IPS-11a (cell line): ENCODE results near the gene NUDT4B.
"Not testable (repeated sequence)": the region's sequence is repeated elsewhere in the genome, so short reads cannot be mapped to it uniquely, and the experiment has no call there.

Source experiments
- H3K4me3 ChIP-seq: one replicate; pipeline ENCODE4 v1.5.1; 2013; ENCODE audit warnings: low read depth, low read length, control low read depth

Gene NUDT4B

DNA sequence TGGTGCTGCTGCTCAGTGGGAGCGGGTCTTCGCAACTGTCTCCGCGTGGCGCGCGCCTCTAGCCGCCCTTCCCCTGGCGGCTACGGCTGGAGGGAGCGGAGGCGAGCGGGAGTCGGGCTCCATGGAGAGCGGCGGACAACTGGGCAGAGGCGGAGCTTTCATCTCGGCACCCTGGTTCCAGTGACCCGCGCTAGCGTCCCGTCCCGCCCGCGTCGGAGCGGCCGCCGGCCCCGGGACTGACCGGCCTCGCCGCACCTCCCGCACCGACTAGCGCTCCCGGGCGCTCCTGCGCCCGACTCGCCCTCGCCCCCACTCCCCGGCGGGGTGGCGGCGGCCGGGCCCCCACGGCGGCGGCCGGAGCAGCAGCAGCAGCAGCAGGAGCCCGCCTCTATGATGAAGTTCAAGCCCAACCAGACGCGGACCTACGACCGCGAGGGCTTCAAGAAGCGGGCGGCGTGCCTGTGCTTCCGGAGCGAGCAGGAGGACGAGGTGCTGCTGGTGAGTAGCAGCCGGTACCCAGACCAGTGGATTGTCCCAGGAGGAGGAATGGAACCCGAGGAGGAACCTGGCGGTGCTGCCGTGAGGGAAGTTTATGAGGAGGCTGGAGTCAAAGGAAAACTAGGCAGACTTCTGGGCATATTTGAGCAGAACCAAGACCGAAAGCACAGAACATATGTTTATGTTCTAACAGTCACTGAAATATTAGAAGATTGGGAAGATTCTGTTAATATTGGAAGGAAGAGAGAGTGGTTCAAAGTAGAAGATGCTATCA, at the start of gene NUDT4B:
Gene NUDT4B, plus strand, starts transcription at position 212 of the 772 bp plus-strand sequence. Its CDS starts 179 bp downstream, at position 391.
- H3K4me3 ChIP-seq, result not testable (repeated sequence)

DNA sequence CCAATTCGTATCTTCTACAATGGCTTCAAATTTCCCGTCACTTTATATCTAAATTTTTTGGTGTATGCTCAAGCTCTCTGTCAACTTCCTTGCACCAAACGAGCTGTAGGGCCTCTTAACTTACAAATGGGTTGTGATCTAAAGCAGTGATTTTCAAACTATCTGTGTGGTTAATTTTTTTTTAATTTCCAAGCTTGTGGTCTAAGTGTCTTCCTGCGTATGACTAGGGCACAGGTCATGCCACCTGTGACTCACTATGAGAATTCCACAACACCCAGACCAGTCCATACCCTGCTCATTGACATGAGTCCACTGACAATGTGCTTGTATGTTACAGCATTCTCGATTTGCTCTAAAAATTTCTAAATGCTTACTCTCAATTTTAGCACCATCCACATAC, 49.2 kb upstream of the NUDT4B start:
- H3K4me3 ChIP-seq, result not testable (repeated sequence)

DNA sequence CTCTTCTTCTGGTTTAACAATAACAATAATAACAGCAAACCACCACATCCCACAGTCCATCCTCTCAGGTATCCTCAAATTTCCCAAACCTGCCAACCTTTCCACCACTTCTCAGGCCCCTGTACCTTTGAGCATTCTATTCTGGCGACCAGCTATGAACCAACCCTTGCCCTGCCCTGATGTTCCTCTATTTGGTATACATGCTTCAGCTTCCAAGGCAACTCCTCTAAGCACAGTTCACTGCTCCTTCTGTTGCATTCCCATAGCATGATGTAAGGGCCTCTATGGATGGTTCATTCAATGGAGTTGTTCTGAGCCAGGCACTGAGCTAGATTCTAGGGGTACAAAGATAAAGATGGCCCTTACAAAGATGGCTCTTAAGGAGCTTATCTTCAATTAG, 46.3 kb upstream of the NUDT4B start:
- not testable (repeated sequence) for H3K4me3 ChIP-seq

DNA sequence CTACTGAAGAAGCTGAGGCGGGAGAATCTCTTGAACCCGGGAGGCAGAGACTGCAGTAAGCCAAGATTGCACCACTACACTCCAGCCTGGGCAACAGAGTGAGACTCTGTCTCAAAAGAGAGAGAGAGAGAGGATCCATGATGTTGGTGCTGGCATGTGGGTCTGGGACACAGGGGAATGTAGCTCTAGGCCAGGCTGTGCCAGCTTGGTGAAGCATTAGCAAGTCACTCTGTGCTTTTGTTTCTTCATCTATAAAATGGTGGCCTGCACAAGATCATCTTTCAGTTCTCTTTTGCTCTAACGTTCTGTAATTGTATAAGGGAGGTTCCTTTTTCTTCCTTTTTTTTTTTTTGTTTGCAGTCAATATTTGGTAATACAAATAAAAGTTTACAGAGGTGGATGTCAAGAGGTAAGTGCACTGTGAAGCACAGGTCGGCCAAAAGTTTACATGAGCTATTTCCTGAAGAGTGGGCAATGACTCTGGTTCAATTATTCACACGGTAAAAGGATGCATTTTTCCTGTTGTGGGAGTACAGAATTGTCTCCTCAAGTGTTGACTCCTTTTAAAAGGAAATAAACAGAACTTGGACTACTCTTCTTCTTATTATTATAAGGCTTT, 44.5 kb upstream of the NUDT4B start:
- not testable (repeated sequence) for H3K4me3 ChIP-seq

DNA sequence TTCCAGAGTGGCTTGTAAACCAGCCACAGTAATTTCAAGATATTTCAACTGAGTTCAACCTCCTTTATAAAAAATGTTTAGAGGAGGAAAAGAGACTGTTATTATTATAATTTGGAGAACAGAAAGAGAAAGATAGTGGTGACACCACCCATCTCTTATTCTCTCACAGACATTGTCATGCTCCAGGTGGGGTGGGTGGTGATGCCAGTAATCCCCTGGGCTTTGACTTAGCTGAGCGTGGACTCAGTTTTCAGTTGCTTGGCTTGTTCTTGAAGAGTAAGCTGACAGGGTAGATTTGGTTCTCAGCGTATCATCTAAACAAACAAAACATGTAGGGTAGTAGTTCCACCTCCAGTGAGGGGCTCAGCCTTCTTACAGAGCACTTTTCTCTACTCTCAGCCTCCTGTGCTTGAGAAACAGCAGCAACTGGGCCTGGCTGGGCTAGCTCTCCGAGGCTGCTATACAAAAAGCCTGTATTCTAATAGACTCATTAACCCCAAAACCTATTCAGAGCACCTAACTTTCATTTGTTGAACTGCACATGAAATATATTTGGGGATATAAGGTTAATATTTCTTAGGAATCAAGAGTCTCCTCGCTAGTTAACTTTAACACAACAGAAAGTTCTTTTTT, 43.1 kb upstream of the NUDT4B start:
- H3K4me3 ChIP-seq, result not testable (repeated sequence)

DNA sequence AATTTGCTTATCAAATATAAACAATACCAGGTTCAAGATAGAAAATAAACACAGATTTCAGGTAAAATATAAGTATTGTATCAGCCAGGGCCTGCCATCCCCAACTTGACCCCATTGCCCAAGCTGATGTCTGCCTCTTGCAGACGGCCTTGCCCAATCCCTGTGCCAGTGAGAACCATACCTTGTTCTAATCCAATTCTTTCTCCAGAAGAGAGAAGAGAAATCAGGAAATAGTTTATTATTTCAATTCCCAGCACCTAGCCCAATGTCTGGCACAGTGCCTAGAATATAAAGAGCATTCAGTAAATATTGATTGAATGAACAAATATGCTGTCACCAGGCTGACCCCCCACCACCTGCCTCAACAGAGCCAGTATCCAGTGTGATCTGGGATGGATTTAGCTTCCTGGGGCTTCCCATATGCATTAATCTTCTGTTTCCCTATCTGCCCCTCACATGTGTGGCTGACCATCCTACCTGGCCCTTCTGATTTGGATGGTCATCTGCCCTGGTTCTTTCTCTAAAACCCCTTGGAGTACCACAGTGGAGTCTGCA, 39.7 kb upstream of the NUDT4B start:
- not testable (repeated sequence) for H3K4me3 ChIP-seq

DNA sequence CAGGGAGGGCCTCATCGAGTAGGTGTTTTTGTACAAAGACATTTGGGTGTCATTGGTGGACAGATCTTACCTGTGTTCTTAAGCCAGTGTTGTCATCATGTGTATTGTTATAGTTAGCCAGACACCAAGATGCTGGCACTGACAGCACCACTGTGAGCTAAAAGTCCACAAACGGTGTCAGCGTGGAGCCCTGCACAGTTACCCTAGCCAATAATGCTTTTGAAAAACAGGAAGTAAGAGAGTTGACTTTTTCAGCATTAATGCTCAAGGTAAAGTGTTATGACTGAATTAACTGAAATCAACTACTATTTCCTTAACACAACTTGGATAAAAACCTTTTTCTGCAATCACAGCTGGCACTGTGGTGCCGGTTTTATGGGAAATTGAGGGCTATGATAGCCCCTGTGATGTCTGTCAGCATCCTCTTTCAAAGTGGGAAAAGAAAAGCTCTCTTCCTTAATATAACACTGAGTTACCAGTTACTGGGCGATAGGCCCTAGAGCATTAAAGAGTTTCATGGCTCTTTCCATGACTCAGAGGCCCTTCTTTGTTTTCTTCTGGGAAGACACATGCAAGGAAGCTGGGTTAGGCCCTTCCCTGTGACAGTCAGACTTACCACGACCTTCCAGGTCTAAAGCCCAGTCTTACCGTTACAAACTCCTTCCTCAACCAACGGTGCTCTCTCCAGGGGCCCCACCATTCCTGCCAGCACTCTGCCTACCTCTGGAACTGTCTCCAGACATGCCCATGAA, 37.6 kb upstream of the NUDT4B start:
- not testable (repeated sequence) for H3K4me3 ChIP-seq

DNA sequence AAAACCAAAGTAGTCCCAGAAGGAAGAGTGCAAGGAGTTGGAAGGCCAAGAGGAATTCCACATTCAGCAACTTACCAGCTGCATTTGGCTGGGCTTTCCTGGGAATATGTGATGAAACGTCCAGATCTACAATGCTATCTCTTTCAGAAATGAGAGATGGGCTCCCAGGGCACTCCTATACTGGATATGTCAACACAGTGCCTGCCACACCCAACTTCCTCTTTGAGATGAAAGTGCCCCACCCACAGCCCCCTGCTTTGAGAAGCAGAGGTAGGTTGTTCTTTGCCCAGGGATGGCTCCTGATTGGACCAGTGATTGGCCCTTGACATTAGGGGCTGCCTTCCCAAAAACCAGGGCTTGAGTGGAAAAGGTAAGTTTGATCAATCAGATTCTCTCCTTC, 36.2 kb upstream of the NUDT4B start:
- H3K4me3 ChIP-seq, result not testable (repeated sequence)

DNA sequence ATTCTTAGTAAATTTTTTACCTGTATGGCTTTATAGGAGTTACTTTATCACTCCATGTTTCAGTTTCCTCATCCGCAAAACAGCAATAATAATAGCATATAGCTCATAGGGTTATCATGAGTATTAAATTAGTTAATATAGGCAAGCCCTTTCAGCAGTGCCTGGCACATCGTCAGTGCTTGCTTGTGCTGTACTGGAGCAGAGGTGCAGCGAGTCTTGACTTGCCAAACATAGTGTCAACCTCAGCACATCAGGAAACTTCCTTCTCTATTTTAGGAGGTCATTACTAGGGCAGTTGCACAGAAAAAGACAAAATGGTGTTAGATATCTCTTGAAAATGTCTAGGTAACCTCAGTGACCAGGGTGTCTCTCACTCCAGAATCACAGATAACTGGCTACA, 33.1 kb upstream of the NUDT4B start:
- H3K4me3 ChIP-seq, result not testable (repeated sequence)

DNA sequence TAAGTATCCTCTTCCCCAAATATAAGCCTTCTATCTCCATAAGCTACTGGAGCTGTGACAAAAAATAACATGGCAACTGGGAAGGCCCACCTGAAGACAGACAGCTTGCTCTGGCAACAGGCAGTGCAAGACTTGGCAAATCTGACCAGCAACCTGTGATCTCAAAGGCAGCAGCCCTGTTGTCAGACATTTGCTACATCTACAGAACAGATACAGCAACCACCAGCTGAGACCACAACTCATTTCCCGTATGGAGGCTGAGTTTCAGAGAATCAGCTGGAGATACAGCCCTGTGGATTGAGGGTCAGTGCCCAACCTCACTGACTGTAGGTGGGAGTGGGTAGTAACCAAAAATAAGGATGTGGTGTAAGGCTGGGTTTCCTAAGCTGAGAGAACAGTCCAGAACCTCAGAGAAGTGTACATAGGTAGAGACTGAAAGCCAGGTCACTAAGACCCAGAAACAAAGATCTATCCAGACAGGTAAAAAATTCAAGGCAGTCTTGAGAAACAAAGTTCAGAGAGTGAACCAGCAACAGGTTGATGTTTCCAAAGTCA, 31.5 kb upstream of the NUDT4B start:
- not testable (repeated sequence) for H3K4me3 ChIP-seq

DNA sequence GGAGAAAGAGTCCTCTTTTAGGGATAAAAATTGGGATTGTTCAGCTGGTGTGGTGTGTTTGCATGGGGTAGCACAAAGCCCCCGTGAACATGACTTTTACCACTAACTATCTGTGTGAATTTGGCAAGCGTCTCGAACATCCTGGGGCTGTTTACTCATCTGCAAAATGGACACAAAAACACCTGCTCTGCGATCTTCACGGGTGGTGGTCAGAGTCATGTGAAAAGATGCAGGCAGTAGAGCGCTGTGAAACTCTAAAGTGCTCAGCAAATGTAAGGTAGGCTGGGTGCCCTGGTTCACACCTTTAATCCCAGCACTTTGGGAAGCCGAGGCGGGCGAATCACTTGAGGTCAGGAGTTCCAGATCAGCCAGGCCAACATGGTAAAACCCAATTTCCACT, 27.7 kb upstream of the NUDT4B start:
- not testable (repeated sequence) for H3K4me3 ChIP-seq

DNA sequence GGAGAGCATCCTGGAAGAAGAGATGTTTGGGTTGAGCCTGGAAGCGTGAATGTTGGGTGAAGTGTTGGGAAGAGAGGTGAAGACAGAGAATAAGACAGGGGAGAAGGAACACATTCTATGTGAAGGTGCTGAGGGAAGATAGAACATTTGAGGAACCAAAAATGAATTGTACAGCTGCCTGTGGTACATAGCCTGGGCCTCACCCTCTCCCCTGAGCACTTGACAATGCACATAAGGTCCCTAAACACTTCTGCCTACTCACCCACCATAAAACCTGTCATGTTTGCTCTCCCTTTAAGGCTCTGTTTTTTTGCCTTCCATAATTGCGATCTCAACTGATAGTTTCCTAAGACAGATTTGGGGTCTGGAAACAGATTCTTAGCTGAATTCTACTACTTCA, 25.8 kb upstream of the NUDT4B start:
- H3K4me3 ChIP-seq, result not testable (repeated sequence)

DNA sequence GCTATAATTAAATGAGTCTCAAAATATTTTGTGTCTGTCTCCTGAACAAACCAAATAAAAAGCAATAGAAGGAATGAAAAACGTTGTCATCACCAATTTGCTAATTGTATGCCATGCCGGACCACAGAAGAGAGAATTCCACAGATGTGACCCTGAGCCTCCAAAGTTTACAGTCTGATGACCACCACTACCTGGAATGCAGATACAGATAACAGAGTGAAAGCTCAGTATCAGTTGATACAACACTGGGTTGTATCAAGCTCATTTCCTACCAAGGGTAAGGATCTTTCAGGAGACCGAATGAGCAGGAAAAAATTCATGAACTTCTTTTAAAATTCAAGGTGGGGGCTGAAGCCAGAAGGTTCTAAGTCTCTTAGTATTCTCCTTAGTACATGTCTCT, 25.1 kb upstream of the NUDT4B start:
- H3K4me3 ChIP-seq, result not testable (repeated sequence)

DNA sequence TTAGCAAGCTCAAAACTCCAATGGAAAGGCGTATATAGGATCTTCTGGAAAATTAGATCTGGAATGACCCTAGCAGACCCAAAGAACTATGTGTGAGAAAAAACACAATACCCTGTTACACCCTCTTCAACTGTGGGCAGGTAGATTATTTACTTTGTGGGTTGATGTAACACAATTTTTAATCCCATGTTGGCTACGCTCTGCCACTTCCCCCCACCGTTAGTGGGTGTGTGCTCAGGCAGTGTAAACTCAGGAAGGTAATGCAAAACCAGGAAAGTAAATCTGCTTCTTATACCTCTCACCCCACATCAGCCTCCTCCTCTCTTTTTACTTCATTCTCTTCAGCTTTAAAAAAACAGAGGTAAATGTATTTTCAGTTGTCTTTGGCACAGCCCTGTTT, 23.7 kb upstream of the NUDT4B start:
- H3K4me3 ChIP-seq, result not testable (repeated sequence)

DNA sequence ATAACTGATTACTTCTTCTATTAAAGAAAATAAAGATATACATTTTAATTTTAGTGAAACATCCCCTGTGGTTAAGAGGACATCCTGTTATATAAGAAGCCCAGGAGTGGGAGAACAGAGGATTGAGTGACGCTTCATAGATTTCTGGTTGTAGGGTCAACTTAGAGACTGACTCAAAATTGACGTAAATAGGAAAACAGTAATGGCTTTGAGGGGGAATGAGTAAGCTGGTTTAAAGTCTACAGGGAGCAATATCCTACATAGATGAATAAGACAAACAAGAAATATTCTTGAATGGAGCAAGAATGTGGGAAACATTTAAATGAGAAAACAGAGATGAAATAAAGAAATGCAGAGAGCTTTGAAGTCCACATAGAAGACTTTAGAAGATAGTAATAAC, 20.7 kb upstream of the NUDT4B start:
- not testable (repeated sequence) for H3K4me3 ChIP-seq

DNA sequence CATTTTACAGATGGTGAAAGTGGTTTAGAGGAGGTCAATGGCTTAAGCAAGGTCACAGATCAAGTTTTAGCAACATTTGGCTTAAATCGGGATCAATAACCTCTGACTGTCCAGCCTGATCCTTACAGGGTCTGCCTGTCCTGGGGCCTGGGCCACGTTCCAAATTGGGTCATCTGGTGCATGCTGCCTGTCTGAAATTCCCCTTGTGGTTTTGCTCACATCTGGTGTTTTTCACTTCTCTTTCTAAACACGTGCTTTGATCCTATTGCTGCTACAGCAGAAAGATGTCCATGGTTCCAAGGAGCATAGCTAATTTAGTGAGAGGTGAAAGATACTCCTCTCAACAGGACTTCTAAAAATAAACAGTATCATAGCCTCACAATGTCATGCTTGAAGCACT, 19.4 kb upstream of the NUDT4B start:
- H3K4me3 ChIP-seq, result not testable (repeated sequence)

DNA sequence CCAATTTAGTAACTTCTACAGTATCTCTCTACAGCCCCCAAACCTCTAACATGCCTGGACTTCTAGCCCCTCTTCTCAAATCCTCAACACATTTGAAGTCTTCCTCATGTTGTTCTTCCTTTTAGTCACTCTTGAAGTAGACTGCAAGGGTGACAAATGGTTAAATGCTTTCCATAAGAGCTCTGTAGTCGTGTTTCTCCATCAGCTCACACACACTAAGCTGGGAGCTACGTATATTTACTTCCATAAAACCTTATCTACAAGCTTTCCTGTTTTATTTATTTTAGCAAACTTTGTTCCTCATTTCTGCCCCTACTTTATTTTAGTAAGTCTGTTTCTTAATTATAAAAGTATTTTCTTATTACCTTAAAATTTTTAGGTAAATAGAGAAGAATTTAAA, 19.0 kb upstream of the NUDT4B start:
- H3K4me3 ChIP-seq, result not testable (repeated sequence)

DNA sequence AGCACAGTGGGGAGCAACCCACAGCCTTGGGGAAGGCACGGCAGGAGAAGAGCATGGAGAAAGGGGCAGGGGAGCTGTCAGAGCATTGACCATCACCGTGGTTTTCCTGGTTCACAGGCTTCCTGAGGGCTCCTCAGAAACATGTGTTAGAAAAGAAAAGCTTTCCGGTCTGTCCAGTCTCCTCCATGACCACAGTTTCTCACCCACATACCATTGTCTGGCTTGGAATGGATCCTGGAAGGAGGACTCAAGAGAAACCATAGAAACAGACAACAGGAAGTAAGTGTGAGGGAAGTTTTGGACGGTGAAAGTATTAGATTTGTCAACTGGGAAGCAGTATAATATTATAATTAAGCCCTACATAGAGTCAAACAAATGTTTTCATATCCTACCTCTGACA, 16.3 kb upstream of the NUDT4B start:
- H3K4me3 ChIP-seq, result not testable (repeated sequence)

DNA sequence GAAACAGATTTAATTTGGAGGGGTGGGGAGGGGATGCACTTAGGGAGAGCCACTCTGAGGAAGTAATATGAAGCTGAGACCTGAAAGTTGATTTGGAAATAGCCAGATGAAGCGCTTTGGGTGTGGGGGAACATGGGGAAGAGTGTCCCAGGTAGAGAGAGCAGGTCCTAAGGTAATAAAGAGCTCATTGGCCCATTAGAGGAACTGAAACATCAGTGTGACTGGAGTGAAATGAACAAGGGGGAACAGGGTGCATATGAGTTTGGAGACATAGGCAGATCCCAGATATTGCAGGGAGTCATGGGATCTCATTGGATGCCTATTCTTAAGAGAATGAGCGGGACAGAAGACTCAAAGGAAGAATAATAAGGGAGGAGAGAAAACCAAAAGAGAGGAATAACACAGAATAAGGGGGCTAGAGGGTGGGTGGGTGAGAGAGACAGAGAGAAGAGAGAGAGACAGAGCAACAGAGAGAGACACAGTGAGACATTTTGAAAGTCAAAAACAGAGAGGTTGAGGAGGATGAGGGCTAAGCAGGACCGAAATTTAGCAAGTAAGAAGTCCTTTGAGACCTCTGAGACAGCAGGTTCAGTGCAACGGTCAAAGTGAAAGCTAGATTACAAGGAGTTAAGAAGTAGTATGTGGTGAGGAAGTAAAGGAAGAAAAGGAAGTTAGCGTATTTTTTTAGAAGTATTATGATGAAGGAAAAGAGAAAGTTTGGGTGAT, 14.8 kb upstream of the NUDT4B start:
- not testable (repeated sequence) for H3K4me3 ChIP-seq

DNA sequence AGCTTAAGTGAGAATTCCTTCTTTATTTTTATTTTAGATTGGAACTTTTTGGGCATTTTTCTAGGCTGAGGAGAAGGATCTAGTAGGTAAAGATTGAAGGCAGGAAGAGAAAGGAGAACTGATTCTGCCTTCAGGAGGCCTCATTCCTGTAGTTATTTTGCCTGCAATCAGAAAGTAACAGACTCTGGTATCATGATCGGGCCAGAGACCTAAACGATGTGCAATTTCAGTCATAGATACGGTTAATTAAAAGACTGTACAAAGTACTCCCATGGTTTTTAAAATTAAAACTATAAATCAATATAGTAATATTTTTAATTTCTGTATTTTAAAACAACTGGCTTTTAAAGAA, 14.3 kb upstream of the NUDT4B start:
- H3K4me3 ChIP-seq, result not testable (repeated sequence)
